ENCODE results near the gene DHX58.

DHX58 gene

GRCh38 chr17:42088736-42089135 lies 23.8 kb downstream of the DHX58 start:
- Histone ChIP-seq H3K27me3 (ENCODE audit: insufficient read depth, poor library complexity, severe bottlenecking) (no peaks in the 10 kb centered on the region), H3K4me3 (replicated peaks; ENCODE audit: insufficient read depth, low read length) (no peak overlapping the region), H3K27ac (replicated peaks) (no peak overlapping the region)
- TF ChIP-seq POLR2AphosphoS5 (IDR thresholded peaks at IDR 0.05; ENCODE audit: low read depth) (no peak), SPI1 (IDR thresholded peaks at IDR 0.05; ENCODE audit: borderline replicate concordance, low read depth) (no peak), GABPA (IDR thresholded peaks at IDR 0.05; ENCODE audit: low read depth) (no peak)
- TF ChIP-seq, protein P1, sequence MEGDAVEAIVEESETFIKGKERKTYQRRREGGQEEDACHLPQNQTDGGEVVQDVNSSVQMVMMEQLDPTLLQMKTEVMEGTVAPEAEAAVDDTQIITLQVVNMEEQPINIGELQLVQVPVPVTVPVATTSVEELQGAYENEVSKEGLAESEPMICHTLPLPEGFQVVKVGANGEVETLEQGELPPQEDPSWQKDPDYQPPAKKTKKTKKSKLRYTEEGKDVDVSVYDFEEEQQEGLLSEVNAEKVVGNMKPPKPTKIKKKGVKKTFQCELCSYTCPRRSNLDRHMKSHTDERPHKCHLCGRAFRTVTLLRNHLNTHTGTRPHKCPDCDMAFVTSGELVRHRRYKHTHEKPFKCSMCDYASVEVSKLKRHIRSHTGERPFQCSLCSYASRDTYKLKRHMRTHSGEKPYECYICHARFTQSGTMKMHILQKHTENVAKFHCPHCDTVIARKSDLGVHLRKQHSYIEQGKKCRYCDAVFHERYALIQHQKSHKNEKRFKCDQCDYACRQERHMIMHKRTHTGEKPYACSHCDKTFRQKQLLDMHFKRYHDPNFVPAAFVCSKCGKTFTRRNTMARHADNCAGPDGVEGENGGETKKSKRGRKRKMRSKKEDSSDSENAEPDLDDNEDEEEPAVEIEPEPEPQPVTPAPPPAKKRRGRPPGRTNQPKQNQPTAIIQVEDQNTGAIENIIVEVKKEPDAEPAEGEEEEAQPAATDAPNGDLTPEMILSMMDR (IDR thresholded peaks at IDR 0.05; ENCODE audit: insufficient read depth, low read length) = no peak
- TF ChIP-seq, protein P2, sequence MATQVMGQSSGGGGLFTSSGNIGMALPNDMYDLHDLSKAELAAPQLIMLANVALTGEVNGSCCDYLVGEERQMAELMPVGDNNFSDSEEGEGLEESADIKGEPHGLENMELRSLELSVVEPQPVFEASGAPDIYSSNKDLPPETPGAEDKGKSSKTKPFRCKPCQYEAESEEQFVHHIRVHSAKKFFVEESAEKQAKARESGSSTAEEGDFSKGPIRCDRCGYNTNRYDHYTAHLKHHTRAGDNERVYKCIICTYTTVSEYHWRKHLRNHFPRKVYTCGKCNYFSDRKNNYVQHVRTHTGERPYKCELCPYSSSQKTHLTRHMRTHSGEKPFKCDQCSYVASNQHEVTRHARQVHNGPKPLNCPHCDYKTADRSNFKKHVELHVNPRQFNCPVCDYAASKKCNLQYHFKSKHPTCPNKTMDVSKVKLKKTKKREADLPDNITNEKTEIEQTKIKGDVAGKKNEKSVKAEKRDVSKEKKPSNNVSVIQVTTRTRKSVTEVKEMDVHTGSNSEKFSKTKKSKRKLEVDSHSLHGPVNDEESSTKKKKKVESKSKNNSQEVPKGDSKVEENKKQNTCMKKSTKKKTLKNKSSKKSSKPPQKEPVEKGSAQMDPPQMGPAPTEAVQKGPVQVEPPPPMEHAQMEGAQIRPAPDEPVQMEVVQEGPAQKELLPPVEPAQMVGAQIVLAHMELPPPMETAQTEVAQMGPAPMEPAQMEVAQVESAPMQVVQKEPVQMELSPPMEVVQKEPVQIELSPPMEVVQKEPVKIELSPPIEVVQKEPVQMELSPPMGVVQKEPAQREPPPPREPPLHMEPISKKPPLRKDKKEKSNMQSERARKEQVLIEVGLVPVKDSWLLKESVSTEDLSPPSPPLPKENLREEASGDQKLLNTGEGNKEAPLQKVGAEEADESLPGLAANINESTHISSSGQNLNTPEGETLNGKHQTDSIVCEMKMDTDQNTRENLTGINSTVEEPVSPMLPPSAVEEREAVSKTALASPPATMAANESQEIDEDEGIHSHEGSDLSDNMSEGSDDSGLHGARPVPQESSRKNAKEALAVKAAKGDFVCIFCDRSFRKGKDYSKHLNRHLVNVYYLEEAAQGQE (IDR thresholded peaks at IDR 0.05; ENCODE audit: insufficient replicate concordance, low read depth) = no peak
- no peak for DNase-seq (ENCODE audit: low read depth in 1 of 2, low spot score in 1 of 2)

GRCh38 chr17:42087736-42088705 lies 24.5 kb downstream of the DHX58 start:
- no peak for DNase-seq (ENCODE audit: low read depth in 1 of 2, low spot score in 1 of 2)
- Histone ChIP-seq H3K27me3 (ENCODE audit: insufficient read depth, poor library complexity, severe bottlenecking) (no peaks in the 10 kb centered on the region), H3K27ac (replicated peaks) (no peak overlapping the region), H3K4me3 (replicated peaks; ENCODE audit: insufficient read depth, low read length) (no peak overlapping the region)
- TF ChIP-seq POLR2AphosphoS5 (IDR thresholded peaks at IDR 0.05; ENCODE audit: low read depth) (no peak), SPI1 (IDR thresholded peaks at IDR 0.05; ENCODE audit: borderline replicate concordance, low read depth) (no peak), GABPA (IDR thresholded peaks at IDR 0.05; ENCODE audit: low read depth) (no peak)
- TF ChIP-seq, protein P1 (IDR thresholded peaks at IDR 0.05; ENCODE audit: insufficient read depth, low read length) = no peak
- TF ChIP-seq, protein P2 (IDR thresholded peaks at IDR 0.05; ENCODE audit: insufficient replicate concordance, low read depth) = no peak

- Histone ChIP-seq H3K27ac (replicated peaks) (no peak overlapping the region), H3K27me3 (ENCODE audit: insufficient read depth, poor library complexity, severe bottlenecking) (no peaks in the 10 kb centered on the region), H3K4me3 (replicated peaks; ENCODE audit: insufficient read depth, low read length) (no peak overlapping the region)
- DNase-seq (ENCODE audit: low read depth in 1 of 2, low spot score in 1 of 2) = no peak
- TF ChIP-seq, protein P1 (IDR thresholded peaks at IDR 0.05; ENCODE audit: insufficient read depth, low read length) = no peak
- TF ChIP-seq, protein P2 (IDR thresholded peaks at IDR 0.05; ENCODE audit: insufficient replicate concordance, low read depth) = no peak
- TF ChIP-seq POLR2AphosphoS5 (IDR thresholded peaks at IDR 0.05; ENCODE audit: low read depth) = no peak
- TF ChIP-seq GABPA (IDR thresholded peaks at IDR 0.05; ENCODE audit: low read depth) = no peak
- TF ChIP-seq SPI1 (IDR thresholded peaks at IDR 0.05; ENCODE audit: borderline replicate concordance, low read depth) = no peak
Observed at GRCh38 chr17:42087042-42087701, 25.3 kb downstream of the DHX58 start.

Data from HL-60 (cell line).